Measurements from ENCODE around the gene SKIDA1.
A peak's percentile ranks its signal among the peaks of the same experiment; 100 is the strongest.
"Not testable (repeated sequence)": the region's sequence is repeated elsewhere in the genome, so short reads cannot be mapped to it uniquely, and the experiment has no call there.

SKIDA1 gene

GRCh38 chr10:21525367-21526187 lies at the start of gene SKIDA1:
SKIDA1 (minus strand) TSS chr10:21525682; CDS start chr10:21517822, 7,860 bp downstream.
- Histone ChIP-seq H3K9me3 (ENCODE audit: control insufficient read depth, low read depth, low read length) (no peaks in the 10 kb centered on the region), H3K36me3 (ENCODE audit: control insufficient read depth, low read depth, low read length) (no peaks in the 10 kb centered on the region), H3K9ac (ENCODE audit: low read length) (peak within 1 kb of the TSS; percentile 99), H3K27ac (ENCODE audit: low read length) (peak within 1 kb of the TSS; percentile 99), H3K27me3 (ENCODE audit: control insufficient read depth, insufficient read depth, low read length) (peaks cover 8% of the 10 kb centered on the region), H3K4me1 (ENCODE audit: control insufficient read depth, low read depth, low read length) (peaks cover 59% of the 10 kb centered on the region), H3K4me3 (ENCODE audit: low read length) (peak within 1 kb of the TSS; percentile 96)

- H3K4me1 ChIP-seq (ENCODE audit: control insufficient read depth, low read depth, low read length); H3K9ac ChIP-seq (ENCODE audit: low read length); H3K27ac ChIP-seq (ENCODE audit: low read length); H3K9me3 ChIP-seq (ENCODE audit: control insufficient read depth, low read depth, low read length); H3K27me3 ChIP-seq (ENCODE audit: control insufficient read depth, insufficient read depth, low read length); H3K36me3 ChIP-seq (ENCODE audit: control insufficient read depth, low read depth, low read length); H3K4me3 ChIP-seq (ENCODE audit: low read length): not testable (repeated sequence)
These were observed 49.0 kb upstream of the SKIDA1 start for GRCh38 chr10:21574514-21574913.

GRCh38 chr10:21572578-21572977 lies 47.1 kb upstream of the SKIDA1 start:
- H3K4me1 ChIP-seq (ENCODE audit: control insufficient read depth, low read depth, low read length), result peaks cover 4% of the 10 kb centered on the region
- H3K36me3 ChIP-seq (ENCODE audit: control insufficient read depth, low read depth, low read length), result peaks cover 5% of the 10 kb centered on the region
- no peak overlapping the region for H3K27ac ChIP-seq (ENCODE audit: low read length)
- no peak overlapping the region for H3K4me3 ChIP-seq (ENCODE audit: low read length)
- H3K27me3 ChIP-seq (ENCODE audit: control insufficient read depth, insufficient read depth, low read length), result no peaks in the 10 kb centered on the region
- no peaks in the 10 kb centered on the region for H3K9me3 ChIP-seq (ENCODE audit: control insufficient read depth, low read depth, low read length)
- H3K9ac ChIP-seq (ENCODE audit: low read length), result no peak overlapping the region

- Histone ChIP-seq H3K27ac (ENCODE audit: low read length) (no peak overlapping the region), H3K9me3 (ENCODE audit: control insufficient read depth, low read depth, low read length) (no peaks in the 10 kb centered on the region), H3K4me3 (ENCODE audit: low read length) (no peak overlapping the region), H3K4me1 (ENCODE audit: control insufficient read depth, low read depth, low read length) (peaks cover 4% of the 10 kb centered on the region), H3K36me3 (ENCODE audit: control insufficient read depth, low read depth, low read length) (peaks cover 5% of the 10 kb centered on the region), H3K9ac (ENCODE audit: low read length) (no peak overlapping the region), H3K27me3 (ENCODE audit: control insufficient read depth, insufficient read depth, low read length) (no peaks in the 10 kb centered on the region)
These were observed 45.5 kb upstream of the SKIDA1 start for GRCh38 chr10:21570761-21571521.

- H3K4me3 ChIP-seq (ENCODE audit: low read length); H3K27ac ChIP-seq (ENCODE audit: low read length); H3K9ac ChIP-seq (ENCODE audit: low read length); H3K9me3 ChIP-seq (ENCODE audit: control insufficient read depth, low read depth, low read length); H3K4me1 ChIP-seq (ENCODE audit: control insufficient read depth, low read depth, low read length); H3K27me3 ChIP-seq (ENCODE audit: control insufficient read depth, insufficient read depth, low read length): not testable (repeated sequence)
- H3K36me3 ChIP-seq (ENCODE audit: control insufficient read depth, low read depth, low read length), result peaks cover 31% of the 10 kb centered on the region
These were observed 33.5 kb upstream of the SKIDA1 start for GRCh38 chr10:21558984-21559383.

- Histone ChIP-seq H3K4me1 (ENCODE audit: control insufficient read depth, low read depth, low read length) (no peaks in the 10 kb centered on the region), H3K9me3 (ENCODE audit: control insufficient read depth, low read depth, low read length) (no peaks in the 10 kb centered on the region), H3K36me3 (ENCODE audit: control insufficient read depth, low read depth, low read length) (peaks cover 48% of the 10 kb centered on the region), H3K27me3 (ENCODE audit: control insufficient read depth, insufficient read depth, low read length) (no peaks in the 10 kb centered on the region), H3K4me3 (ENCODE audit: low read length) (no peak overlapping the region), H3K9ac (ENCODE audit: low read length) (no peak overlapping the region), H3K27ac (ENCODE audit: low read length) (no peak overlapping the region)
These were observed 31.0 kb upstream of the SKIDA1 start for GRCh38 chr10:21556527-21556926.

GRCh38 chr10:21552638-21553037 lies 27.2 kb upstream of the SKIDA1 start:
- Histone ChIP-seq H3K27ac (ENCODE audit: low read length) (no peak overlapping the region), H3K4me1 (ENCODE audit: control insufficient read depth, low read depth, low read length) (no peaks in the 10 kb centered on the region), H3K27me3 (ENCODE audit: control insufficient read depth, insufficient read depth, low read length) (no peaks in the 10 kb centered on the region), H3K36me3 (ENCODE audit: control insufficient read depth, low read depth, low read length) (peaks cover 57% of the 10 kb centered on the region), H3K9ac (ENCODE audit: low read length) (no peak overlapping the region), H3K9me3 (ENCODE audit: control insufficient read depth, low read depth, low read length) (no peaks in the 10 kb centered on the region), H3K4me3 (ENCODE audit: low read length) (no peak overlapping the region)

- Histone ChIP-seq H3K27ac (ENCODE audit: low read length) (no peak overlapping the region), H3K9ac (ENCODE audit: low read length) (no peak overlapping the region), H3K36me3 (ENCODE audit: control insufficient read depth, low read depth, low read length) (peaks cover 63% of the 10 kb centered on the region)
These were observed 21.8 kb upstream of the SKIDA1 start for GRCh38 chr10:21547246-21547645.

GRCh38 chr10:21540701-21541100 lies 15.2 kb upstream of the SKIDA1 start:
- H3K9me3 ChIP-seq (ENCODE audit: control insufficient read depth, low read depth, low read length); H3K4me1 ChIP-seq (ENCODE audit: control insufficient read depth, low read depth, low read length); H3K4me3 ChIP-seq (ENCODE audit: low read length); H3K27me3 ChIP-seq (ENCODE audit: control insufficient read depth, insufficient read depth, low read length); H3K27ac ChIP-seq (ENCODE audit: low read length); H3K9ac ChIP-seq (ENCODE audit: low read length): not testable (repeated sequence)
- peaks cover 67% of the 10 kb centered on the region for H3K36me3 ChIP-seq (ENCODE audit: control insufficient read depth, low read depth, low read length)

More at GRCh38 chr10:21547246-21547645, 21.8 kb upstream of the SKIDA1 start:
- no peaks in the 10 kb centered on the region for H3K9me3 ChIP-seq (ENCODE audit: control insufficient read depth, low read depth, low read length)
- H3K4me3 ChIP-seq (ENCODE audit: low read length), result no peak overlapping the region
- H3K4me1 ChIP-seq (ENCODE audit: control insufficient read depth, low read depth, low read length), result no peaks in the 10 kb centered on the region
- H3K27me3 ChIP-seq (ENCODE audit: control insufficient read depth, insufficient read depth, low read length), result no peaks in the 10 kb centered on the region

GRCh38 chr10:21536874-21537273 lies 11.4 kb upstream of the SKIDA1 start:
- no peaks in the 10 kb centered on the region for H3K27me3 ChIP-seq (ENCODE audit: control insufficient read depth, insufficient read depth, low read length)
- no peak overlapping the region for H3K27ac ChIP-seq (ENCODE audit: low read length)
- H3K36me3 ChIP-seq (ENCODE audit: control insufficient read depth, low read depth, low read length), result peaks cover 35% of the 10 kb centered on the region
- H3K9me3 ChIP-seq (ENCODE audit: control insufficient read depth, low read depth, low read length), result no peaks in the 10 kb centered on the region
- H3K9ac ChIP-seq (ENCODE audit: low read length), result no peak overlapping the region
- H3K4me1 ChIP-seq (ENCODE audit: control insufficient read depth, low read depth, low read length), result peaks cover 16% of the 10 kb centered on the region
- no peak overlapping the region for H3K4me3 ChIP-seq (ENCODE audit: low read length)

- peaks cover 26% of the 10 kb centered on the region for H3K36me3 ChIP-seq (ENCODE audit: control insufficient read depth, low read depth, low read length)
- not testable (repeated sequence) for H3K9ac ChIP-seq (ENCODE audit: low read length); H3K9me3 ChIP-seq (ENCODE audit: control insufficient read depth, low read depth, low read length); H3K27me3 ChIP-seq (ENCODE audit: control insufficient read depth, insufficient read depth, low read length); H3K27ac ChIP-seq (ENCODE audit: low read length)
- peak overlapping the region; percentile 68 for H3K4me3 ChIP-seq (ENCODE audit: low read length)
- peaks cover 18% of the 10 kb centered on the region for H3K4me1 ChIP-seq (ENCODE audit: control insufficient read depth, low read depth, low read length)
These were observed 10.5 kb upstream of the SKIDA1 start for GRCh38 chr10:21535976-21536375.

Data from iPS-18a (cell line).